Suppressor macrophage treated with lipopolysaccharide for 1 hour (primary cell): ENCODE data around the gene RGS11.

Experiments used
- DNase-seq, 3 donors: peaks; one replicate each; pipeline ENCODE4 v3.0.0-alpha.2; 2020 to 2022

RGS11 gene

DNA sequence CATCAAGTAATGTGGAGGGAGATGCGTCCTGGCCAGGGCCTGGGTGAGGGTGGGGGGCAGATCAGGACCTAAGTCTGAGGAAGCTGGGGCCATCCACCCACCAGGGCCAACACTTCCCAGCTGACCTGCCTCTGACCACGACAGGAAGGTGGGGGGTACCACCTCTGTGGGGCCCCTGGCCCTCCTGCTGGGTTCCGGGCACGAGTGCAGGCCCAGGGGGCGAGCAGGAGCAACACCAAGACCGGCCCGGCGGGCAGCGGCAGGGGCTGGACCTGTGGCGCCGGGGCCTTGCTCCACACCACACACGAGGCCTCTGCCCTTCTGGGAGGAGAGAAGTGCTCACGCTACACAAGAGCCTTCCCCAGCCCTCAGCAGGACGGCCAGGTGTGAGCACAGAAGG lies 20.5 kb upstream of the RGS11 start:
- no peak for DNase-seq

DNA sequence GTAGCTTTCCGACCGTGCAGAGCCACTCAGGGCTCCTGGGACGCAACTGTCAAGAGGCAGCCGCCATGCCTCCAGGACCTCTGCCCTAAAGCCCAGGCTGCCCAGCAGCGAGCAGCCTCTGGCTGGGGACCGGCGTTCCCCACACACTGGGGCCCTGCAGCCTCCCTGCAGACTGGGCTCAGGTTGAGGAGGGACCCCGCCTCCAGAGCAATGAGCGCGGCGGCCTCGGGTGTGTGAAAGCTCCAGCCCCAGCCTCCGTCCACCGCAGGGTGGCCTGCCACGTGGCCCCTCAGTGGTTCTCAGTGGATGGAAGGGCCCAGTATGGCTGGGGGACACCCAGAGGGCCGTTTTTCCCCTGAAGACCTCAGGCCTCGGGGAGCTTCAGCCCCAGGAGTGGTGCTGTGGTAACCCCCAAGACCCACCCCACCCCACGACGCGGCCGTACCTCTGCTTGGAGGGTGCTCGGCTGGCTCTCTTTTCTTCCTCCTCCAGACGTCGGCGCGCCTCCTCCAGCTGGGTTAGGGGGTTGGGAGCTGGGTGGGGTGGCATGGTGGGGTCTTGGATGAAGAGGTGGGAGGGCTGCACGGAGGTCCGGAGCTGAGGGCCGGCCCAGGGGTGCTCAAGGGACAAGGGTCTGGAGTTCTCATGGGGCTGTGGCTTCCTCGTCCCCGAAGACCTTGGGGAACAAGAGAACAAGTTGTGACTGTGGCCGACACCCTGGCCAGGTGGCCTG lies 17.5 kb upstream of the RGS11 start:
- DNase-seq: no peak

DNA sequence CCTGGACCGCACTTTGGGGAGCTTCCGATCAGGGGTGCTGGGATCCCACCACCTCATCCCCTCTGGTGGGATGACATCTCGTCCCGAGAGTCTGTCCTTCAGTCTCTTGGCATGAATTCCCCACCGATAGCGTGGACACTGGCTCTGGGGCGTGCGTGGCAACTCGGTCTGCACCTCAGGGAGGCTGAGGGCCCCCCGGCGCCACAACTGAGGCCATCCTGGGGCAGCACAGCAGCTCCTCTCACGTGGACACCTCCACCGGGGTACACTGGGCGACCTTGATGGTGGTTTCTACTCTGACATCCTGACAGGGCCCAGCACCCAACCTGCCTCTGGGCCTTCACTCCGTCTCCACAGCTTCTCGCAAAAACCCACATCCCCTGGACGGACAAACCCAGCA lies 15.8 kb upstream of the RGS11 start:
- DNase-seq: no peak

DNA sequence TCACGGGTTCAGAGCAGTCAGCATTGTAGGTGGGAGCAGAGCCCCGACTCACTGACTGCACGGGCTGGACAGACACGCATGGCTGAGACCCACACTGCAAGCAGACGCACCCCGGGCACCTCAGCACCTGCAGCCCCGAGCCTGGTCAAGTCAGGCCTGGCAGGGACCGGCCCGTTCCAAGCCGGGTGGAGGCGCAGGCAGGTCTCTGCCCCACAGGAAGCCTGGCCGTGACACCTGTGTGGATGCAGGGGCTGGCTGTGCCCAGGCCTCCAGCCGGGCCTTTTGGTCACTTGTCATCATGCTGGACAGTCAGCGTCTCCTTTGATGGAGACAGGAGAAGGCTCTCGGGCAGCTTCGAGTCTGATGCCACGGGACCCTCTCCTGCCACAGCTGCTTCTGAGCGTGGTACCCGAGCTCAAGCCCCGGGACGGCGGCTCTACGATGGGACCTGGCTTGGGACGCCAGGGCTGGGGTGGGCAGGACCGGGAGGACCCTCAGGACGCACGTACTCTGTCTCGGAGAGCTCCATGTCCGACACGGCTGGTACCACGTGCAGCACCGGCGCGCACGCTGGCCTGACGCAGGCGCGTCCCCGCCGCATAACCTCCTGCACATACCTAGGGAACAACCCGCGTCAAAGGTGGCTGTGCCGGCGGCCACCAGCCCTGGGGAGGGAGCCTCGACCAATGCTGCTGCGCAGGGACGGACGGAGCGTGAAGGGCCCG lies 15.1 kb upstream of the RGS11 start:
- no peak for DNase-seq

DNA sequence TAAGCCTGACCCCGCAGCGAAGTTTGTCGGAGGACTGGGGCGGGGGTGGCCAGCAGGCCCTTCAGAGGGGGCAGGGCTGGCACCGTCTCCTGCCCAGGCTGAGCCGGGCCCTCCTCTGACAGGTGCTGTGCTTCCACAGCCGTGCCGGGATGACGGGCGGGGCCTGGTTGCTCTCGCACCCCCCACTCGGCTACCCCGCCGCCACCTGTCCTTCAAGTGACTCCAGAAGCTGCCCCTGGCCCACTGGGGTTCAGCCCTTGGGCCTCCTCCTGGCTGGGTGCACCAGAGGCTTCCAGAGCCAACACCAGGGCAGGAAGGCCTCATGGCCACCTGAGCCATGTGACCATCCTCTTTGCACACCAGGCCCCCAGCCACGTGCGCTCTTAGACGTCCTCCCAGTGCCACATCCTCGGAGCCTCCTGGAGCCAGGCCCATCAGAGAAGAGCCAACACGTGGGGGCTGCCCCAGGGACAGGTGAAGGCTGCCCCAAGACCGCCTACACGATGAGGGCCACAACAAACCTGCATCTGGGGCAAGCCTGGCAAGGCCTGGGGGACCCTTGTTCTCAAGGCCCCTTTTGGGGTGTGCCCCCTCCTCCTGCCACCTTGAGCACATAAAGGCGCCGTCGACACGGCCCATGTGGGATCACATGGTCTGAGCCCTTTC lies 14.4 kb upstream of the RGS11 start:
- DNase-seq: no peak

DNA sequence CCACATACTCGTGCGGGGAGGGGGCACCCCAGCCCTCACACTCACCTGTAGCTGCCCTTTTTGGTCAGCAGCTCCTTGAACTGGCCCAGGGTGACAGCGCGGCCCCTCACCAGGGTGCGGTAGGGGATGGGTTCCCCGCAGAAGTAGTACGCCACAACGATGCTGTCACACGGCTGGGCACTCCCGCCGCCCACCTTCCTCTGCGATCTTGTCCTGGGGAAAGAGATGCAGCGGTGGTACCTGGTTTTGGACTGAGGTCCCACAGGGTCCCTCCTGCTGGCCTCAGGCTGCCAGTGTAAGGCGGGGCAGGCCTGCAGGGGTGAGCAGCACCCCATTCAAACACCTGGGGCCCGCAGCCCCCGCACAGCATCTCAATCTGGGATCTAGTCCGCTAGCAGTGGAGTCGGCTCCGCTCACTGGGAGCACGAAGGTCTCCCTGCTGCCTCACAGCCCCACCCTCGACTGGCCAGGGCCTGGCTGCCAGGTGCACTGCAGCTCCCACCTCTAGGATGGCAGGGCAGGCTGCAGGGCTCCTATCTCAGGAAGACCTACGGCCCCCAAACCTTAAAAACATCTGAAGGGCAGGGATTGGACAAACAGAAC lies 13.8 kb upstream of the RGS11 start:
- no peak for DNase-seq

DNA sequence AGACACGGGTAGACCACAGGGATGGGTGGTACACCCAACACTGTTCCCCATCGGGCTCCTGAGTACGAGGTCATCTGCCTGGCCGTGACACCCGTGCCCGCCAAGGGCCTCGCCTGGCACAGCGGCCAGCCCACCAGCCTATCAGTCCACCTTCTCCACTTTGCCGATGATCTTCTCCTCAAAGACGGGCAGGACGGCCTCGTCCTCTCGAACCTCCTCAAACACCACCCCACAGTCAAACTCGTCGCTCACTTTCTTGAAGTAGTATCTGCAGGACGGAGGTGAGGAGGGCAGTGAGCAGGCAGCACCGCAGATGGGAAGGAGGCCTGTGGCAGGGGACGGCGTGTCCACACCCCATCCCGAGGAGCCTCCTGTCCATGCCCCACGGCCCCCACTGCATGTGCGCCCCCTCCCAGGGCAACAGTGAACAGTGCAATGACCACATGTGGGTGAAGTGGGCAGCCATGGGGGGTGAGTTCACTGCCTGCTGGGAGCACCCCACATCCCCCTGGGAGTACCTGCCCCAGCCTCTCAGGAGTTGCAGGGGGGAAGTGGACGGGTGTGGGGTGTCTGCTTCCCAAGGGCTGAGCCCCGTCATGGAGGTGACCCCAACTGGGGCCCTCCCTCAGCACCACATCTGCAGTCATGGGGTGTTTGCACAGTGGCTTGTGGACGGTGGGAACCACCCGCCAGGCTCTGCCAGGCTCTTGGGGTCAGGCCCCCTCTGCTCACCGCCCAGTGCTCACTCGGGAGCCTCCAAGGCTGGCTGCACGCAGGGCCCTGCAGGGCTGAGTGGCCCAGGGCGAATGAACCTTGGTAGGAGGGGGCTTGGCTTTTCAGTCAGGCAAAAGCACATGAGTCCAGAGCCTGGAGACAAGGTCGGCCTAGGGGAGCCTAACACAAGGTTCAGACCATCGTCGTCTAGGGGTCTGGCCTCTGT lies 12.5 kb upstream of the RGS11 start:
- DNase-seq: no peak

DNA sequence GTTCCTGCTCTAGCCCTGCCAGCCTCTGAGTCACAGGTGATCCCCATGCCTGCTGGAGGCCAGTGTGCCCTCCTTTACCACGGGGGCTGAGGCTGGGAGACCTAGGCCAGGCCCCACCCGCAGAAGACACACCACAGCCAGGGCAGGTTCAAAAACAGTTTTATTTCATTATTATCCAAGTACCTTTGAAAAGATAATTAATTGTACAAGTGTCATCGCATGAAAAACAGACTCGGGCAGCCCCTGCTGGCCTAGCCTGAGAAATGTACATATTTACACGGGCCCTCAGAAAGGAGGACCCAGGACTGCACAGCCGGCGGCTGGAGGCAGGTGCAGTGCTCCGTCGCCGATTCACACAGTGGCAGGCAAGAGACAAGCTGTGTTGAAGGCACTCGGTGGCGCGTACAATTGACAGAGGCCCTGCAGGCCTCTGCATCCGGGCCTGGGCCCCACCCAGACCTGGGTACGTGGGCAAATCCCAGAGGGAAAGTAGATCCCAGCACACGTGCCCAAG lies 11.6 kb upstream of the RGS11 start:
- DNase-seq: no peak

DNA sequence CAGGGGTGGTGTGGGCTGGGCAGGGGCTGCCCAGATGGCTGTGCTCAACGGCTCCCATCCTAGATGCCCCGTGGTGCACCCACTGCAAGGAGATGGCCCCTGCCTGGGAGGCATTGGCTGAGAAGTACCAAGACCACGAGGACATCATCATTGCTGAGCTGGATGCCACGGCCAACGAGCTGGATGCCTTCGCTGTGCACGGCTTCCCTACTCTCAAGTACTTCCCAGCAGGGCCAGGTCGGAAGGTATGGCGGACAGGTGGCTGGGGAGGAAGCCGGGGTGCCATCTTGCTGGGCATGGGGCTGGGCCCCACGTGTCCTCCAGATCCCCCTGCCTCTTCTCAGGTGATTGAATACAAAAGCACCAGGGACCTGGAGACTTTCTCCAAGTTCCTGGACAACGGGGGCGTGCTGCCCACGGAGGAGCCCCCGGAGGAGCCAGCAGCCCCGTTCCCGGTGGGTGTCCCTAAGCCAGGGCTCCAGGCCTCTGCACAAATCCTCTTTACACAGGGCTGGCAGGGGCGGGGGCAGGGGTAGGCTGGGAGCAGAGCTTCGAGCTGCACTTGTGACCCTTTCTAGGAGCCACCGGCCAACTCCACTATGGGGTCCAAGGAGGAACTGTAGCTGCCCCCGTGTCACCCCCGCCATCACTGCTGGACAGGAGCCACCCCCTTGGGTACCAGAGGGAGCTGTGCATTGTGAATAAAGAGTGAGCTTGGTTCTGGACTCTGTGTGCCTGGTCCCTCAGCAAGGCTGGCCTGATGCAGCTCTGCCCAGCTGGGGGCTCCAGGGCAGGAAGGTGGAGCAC lies 10.9 kb upstream of the RGS11 start:
- DNase-seq: no peak

DNA sequence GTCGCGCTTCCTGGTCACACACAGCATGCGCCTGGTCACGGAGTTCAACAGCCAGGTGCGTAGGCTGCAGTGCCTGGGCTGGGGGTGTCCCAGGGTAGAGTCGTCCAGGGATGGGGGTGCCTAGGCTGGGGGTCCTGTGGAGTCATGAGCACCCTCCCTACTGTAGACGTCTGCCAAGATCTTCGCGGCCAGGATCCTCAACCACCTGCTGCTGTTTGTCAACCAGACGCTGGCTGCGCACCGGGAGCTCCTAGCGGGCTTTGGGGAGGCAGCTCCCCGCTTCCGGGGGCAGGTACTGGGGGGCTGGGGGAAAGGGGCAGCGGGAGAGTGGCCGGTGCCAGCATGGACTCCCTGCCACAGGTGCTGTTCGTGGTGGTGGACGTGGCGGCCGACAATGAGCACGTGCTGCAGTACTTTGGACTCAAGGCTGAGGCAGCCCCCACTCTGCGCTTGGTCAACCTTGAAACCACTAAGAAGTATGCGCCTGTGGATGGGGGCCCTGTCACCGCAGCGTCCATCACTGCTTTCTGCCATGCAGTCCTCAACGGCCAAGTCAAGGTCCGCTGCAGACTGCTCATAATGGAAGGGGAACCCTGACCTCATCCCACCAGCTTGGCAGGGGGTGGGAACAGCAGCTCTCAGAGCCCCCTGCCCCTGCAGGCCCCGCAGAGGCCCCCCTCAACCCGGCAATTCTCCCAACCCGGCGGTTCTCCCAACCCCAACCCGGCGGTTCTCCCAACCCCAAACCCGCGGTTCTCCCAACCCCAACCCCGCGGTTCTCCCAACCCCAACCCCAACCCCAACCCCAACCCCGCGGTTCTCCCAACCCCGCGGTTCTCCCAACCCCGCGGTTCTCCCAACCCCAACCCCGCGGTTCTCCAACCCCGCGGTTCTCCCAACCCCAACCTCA lies 9.7 kb upstream of the RGS11 start:
- DNase-seq: no peak

DNA sequence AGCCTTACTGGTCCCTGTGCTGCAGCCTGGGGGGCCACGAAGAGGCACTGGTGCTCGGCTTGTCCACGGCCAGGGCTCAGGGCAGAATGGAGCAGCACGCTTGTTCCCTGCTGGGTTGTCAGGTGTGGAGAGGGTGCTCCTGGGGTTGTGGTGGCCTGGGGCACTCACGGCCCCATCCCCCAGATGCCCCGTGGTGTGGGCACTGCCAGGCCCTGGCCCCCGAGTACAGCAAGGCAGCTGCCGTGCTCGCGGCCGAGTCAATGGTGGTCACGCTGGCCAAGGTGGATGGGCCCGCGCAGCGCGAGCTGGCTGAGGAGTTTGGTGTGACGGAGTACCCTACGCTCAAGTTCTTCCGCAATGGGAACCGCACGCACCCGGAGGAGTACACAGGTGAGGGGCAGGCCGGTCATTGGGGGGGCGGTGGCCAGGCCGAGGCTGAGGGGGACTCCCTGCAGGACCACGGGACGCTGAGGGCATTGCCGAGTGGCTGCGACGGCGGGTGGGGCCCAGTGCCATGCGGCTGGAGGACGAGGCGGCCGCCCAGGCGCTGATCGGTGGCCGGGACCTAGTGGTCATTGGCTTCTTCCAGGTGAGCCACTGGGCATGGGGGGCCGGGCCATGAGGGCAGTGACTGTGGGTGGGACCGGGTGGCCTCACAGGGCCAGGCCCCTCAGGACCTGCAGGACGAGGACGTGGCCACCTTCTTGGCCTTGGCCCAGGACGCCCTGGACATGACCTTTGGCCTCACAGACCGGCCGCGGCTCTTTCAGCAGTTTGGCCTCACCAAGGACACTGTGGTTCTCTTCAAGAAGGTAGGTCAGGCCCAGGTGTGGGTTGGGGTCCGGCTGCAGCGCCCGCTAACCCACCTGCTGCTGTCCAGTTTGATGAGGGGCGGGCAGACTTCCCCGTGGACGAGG lies 8.7 kb upstream of the RGS11 start:
- DNase-seq: no peak

DNA sequence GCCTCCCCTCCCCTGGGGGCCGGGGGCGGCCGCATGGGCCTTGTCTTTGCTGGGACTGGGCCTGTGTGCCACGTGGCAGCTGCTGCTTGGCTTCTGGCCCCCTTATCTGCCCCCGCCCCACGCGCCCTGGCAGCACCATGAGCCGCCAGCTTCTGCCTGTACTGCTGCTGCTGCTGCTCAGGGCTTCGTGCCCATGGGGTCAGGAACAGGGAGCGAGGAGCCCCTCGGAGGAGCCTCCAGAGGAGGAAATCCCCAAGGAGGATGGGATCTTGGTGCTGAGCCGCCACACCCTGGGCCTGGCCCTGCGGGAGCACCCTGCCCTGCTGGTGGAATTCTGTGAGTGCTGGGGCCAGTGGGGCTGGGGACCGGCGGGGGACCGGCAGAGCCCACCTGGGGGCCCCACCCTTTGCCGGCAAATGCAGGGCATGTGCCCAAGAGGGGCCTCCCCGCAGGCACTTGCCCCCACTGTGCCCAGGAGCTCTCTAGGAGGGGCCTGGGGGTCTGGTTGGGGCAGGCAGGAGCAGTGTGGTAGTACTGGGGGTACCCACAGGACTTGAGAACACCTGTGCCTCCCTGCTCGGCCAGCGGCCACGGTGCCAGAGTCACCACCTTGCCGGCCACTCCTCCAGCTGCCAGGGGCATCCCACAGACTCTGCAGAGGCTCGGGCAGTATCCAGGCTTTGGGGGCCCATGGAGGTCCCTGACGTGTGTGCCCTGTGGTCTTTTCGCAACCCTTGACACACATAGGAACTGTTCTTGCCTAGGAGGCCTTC lies 7.5 kb upstream of the RGS11 start, which contains the start of gene PDIA2:
PDIA2 (plus strand) TSS at position 132 of the 773 bp plus-strand sequence; CDS start at position 138, 6 bp downstream.
- no peak for DNase-seq

DNA sequence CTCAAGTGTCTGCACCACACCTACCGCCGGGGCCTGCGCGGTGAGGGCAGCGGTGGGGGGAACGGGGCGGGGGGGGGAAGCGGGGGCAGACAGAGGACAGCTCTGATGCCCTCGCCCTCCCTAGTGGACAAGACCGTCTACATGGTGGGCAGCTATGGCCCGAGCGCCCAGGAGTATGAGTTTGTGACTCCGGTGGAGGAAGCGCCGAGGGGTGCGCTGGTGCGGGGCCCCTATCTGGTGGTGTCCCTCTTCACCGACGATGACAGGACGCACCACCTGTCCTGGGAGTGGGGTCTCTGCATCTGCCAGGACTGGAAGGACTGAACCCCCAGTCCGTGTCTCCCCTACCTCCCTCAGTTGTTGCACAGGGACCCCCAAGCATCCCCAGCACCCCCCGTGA lies 6.7 kb upstream of the RGS11 start:
- DNase-seq: no peak

DNA sequence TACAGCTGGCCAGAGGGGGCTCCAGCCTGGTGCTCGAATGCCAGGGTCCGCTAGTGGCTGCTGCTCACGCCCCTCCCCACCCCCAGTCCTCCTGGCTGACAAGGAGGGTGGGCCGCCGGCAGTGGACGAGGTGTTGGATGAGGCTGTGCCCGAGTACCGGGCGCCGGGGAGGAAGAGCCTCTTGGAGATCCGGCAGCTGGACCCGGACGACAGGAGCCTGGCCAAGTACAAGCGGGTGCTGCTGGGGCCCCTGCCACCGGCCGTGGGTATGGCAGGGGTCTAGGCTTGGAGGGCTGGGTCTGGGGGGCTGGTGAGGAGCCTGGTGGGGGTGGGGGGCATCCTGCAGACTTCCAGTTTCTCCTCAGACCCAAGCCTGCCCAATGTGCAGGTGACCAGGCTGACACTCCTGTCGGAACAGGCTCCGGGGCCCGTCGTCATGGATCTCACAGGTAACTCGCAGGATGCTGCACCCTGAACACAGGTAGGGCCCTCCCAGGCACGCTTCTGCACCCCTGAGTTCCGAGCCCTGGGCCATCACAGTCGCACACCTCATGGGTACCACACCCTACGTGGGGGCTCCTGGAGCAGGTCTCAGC lies 6.0 kb upstream of the RGS11 start:
- DNase-seq: no peak

DNA sequence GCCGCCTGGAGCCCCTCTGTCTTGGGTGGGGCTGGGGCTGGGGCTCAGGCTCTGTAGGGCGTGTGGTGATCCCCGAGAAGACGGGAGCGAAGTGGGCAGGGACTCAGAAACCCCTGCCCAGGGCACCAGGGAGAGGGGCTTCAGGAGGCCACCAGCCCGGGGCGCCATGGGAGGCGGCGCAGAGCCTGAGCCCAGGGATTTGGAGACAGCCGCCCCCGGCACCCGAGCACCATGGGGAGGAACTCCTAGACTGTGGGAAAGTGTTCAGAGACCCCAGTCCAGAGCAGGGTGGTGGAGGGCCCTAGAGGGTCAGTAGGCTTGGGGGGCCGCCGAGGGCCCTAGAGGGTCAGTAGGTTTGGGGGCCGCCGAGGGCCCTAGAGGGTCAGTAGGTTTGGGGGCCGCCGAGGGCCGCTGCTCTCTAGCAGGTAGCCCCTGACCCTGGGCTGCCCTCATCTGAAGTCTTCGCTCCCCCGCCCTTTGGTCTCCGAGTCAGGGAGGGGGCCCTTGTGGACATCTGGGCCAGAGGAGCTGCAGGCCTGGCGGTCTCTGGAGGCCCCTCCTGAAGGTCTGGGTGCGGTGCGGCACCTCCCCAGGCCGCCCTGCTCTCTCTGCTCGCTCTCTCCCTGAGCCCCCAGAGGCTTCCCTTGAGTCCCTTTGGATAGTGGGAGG lies 5.4 kb upstream of the RGS11 start:
- no peak for DNase-seq

DNA sequence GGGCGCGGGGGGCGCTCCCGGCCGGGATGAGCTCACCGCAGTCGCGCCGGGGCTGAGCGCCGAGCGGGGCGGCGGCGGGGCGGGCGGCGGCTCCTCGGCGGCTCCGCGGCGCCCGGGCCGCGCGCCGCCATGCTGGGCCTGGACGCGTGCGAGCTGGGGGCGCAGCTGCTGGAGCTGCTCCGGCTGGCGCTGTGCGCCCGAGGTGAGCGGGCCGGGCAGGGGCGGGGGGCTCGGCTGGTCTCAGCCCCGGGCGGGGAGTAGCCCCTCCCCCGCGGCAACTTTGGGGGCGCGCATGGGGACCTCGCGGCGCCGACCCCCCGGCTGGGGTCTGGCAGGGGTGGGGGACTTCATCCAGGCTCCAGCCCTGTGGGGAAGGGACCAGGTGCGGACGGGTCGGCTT lies 4.8 kb upstream of the RGS11 start, which contains the start of gene ARHGDIG:
ARHGDIG (plus strand) TSS at position 40 of the 400 bp plus-strand sequence; CDS start at position 130, 90 bp downstream.
- peak in 1 of 3 donors; percentile 22 for DNase-seq

DNA sequence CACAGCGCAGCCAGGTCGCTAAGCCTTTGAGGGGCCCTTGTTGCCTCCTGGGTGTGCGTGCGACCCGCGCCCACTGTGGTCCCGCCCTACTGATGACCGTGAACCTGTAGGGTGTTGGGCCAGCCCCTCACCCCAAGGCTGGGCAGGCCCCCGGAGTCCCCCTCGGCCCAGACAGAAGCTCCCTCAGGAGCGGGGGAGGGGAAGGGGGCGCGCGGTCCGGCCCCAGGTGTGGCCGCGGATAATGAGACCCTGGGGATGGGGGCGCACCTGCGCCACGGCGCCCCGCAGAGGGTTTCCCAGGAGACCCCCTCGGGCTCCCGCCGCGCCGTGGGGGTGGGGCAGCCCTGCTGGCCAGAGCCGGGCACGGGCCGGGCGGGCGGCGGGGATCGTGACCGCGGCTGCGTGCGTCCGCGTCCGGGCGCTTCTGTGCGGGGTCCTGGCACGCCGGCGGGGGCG lies 4.3 kb upstream of the RGS11 start:
- no peak for DNase-seq
